HepG2 (cell line): ENCODE measurements around the gene C1QC. TPM values are rescaled to one million over a fixed set of nuclear protein-coding genes. Genes with fewer than 3 reads are reported as not detected.

Experiments used
- ATAC-seq: fragments of 200-7000 bp; cut with Tn5 transposase; 3 replicates; pipeline ENCODE4 v1.9.1; 2020; ENCODE audit warnings: mild to moderate bottlenecking, moderate library complexity
- Bru-seq: library from RNA; stranded (reverse); fragments of 400-500 nt; gene quantifications from one replicate; lab custom pipeline; 2021; lab: Mats Ljungman, UMichigan
- BruChase-seq, 2 experiments: library from RNA; stranded (reverse); fragments of 400-500 nt; gene quantifications; one replicate each; lab custom pipeline; 2021; lab: Mats Ljungman, UMichigan
- BruUV-seq: library from RNA; stranded (reverse); fragments of 400-500 nt; replicated peaks from 2 replicates; lab custom pipeline; 2021; lab: Mats Ljungman, UMichigan
- CTCF ChIA-PET: fragments of 300-600 bp; formaldehyde crosslinking; extraction: SDS; loops from one replicate; lab custom pipeline; 2021; ENCODE audit warnings: low total read pairs, inconsistent platforms, low intra/inter-chr PET ratio; lab: Yijun Ruan, JAX
- POLR2A ChIA-PET: fragments of 350-600 bp; sonication (Branson Sonifier 250); formaldehyde crosslinking; loops from one replicate; lab custom pipeline; 2020; ENCODE audit warnings: antibody characterized with exemption, inconsistent platforms; lab: Yijun Ruan, JAX
- DNase-seq: peaks from one replicate; pipeline ENCODE4 v3.0.0-alpha.2; 2015; ENCODE audit warnings: low spot score
- FAIRE-seq: peaks from 3 replicates; lab custom pipeline; 2011; peaks lifted over from hg19 to GRCh38; lab: Jason Lieb, UNC
- H2AFZ ChIP-seq: one replicate; pipeline ENCODE4 v1.6.1; 2011; ENCODE audit warnings: low read length, inconsistent platforms
- H3K27ac ChIP-seq: fragments of 300-600 bp; 3 replicates; pipeline ENCODE4 v1.8.0; 2011; ENCODE audit warnings: mixed run types, mild to moderate bottlenecking, mixed read lengths, low read length, inconsistent platforms; ENCODE audit not compliant: insufficient read depth; ENCODE audit errors: extremely low read length
- H3K27me3 ChIP-seq, 2 experiments: fragments of 200-600 bp in 1 of 2; 2 replicates in 1 of 2; 3 replicates in 1 of 2; pipeline versions ENCODE4 v1.6.0 to v1.8.0; 2011; ENCODE audit warnings: low read length in 2 of 2, mild to moderate bottlenecking in 2 of 2, moderate library complexity in 2 of 2, inconsistent platforms in 1 of 2; ENCODE audit not compliant: insufficient read depth in 2 of 2, control insufficient read depth in 1 of 2
- H3K36me3 ChIP-seq, 2 experiments: fragments of 200-600 bp in 1 of 2; replicated peaks in 1 of 2; 2 replicates in 1 of 2; 3 replicates in 1 of 2; pipeline versions ENCODE4 v1.5.1 to v1.8.0; 2011; ENCODE audit warnings: low read length in 2 of 2, inconsistent platforms in 1 of 2; ENCODE audit not compliant: insufficient read depth in 2 of 2, control insufficient read depth in 1 of 2
- H3K4me1 ChIP-seq: 2 replicates; pipeline ENCODE4 v1.5.1; 2012; ENCODE audit warnings: low read length, inconsistent platforms; ENCODE audit not compliant: insufficient read depth
- H3K4me2 ChIP-seq: 2 replicates; pipeline ENCODE4 v1.6.0; 2011; ENCODE audit warnings: low read depth, low read length, inconsistent platforms
- H3K4me3 ChIP-seq, 3 experiments: fragments of 200-600 bp in 1 of 3; sonication (generic), shearing (Covaris generic) in 1 of 3; replicated peaks in 1 of 3; 2 replicates each; pipeline ENCODE4 v1.5.1; 2011 to 2016; ENCODE audit warnings: low read length in 3 of 3, inconsistent platforms in 2 of 3, low read depth in 2 of 3, mild to moderate bottlenecking in 2 of 3, control low read depth in 1 of 3, mixed read lengths in 1 of 3; ENCODE audit not compliant: insufficient read depth in 1 of 3
- H3K79me2 ChIP-seq: one replicate; pipeline ENCODE4 v1.6.1; 2011; ENCODE audit warnings: low read length, inconsistent platforms; ENCODE audit not compliant: insufficient read depth
- H3K9ac ChIP-seq: 2 replicates; pipeline ENCODE4 v1.6.0; 2011; ENCODE audit warnings: mild to moderate bottlenecking, low read depth, low read length, inconsistent platforms; ENCODE audit not compliant: insufficient read depth
- H3K9me3 ChIP-seq: 2 replicates; pipeline ENCODE4 v1.5.1; 2012; ENCODE audit warnings: mild to moderate bottlenecking, low read length
- H4K20me1 ChIP-seq: 2 replicates; pipeline ENCODE4 v1.6.0; 2011; ENCODE audit warnings: inconsistent platforms, mild to moderate bottlenecking, low read length, moderate library complexity; ENCODE audit not compliant: insufficient read depth
- MAFF ChIP-seq: IDR thresholded peaks from 2 replicates; pipeline ENCODE4 v1.6.1; 2011; ENCODE audit warnings: low read depth, low read length, improper control_type of control experiment
- MAFK ChIP-seq, 2 experiments: IDR thresholded peaks in 1 of 2; conservative IDR thresholded peaks in 1 of 2; 2 replicates each; pipeline ENCODE4 v1.6.1; 2011; ENCODE audit warnings: improper control_type of control experiment in 2 of 2, low read length in 2 of 2
- ZNF772 ChIP-seq: sonication (generic); formaldehyde crosslinking; IDR thresholded peaks from 2 replicates; pipeline ENCODE4 v1.5.0; 2020; ENCODE audit warnings: mild to moderate bottlenecking, missing genetic modification reagents
- WGBS: methylation state at CpG from one replicate; pipeline ENCODE4 v1.1.6; 2017; ENCODE audit warnings: low lambda C conversion rate; 5-methylcytosine and 5-hydroxymethylcytosine counted together
- in situ Hi-C: cut with HindIII; loops from 2 replicates; pipeline ENCODE4 v1.10.0; 2017; ENCODE audit warnings: low pct_unique_long_range_greater_than_20kb; ENCODE audit not compliant: extremely low pct_ligation_motif_present
- intact Hi-C: fragments of 100-400 bp; cut with micrococcal nuclease; formaldehyde crosslinking; loops from one replicate; pipeline ENCODE4 v1.10.0; 2022; ENCODE audit not compliant: unreplicated experiment
- long read RNA-seq, 2 experiments: library from RNA in 1 of 2; library from polyadenylated mRNA in 1 of 2; stranded (forward) in 1 of 2; unstranded in 1 of 2; transcript quantifications; one replicate each; pipeline ENCODE4 v2.0.0, GENCODE V29; 2019 to 2022
- polyA minus RNA-seq, 3 experiments: library from RNA; depleted of rRNA, polyadenylated mRNA; stranded (reverse); fragments of >200 nt; gene quantifications; 2 replicates each; pipeline ENCODE4 v1.2.3, GENCODE V29; 2011; ENCODE audit warnings: low replicate concordance in 1 of 3
- polyA plus RNA-seq, 8 experiments: library from polyadenylated mRNA; depleted of rRNA in 3 of 8; stranded (reverse) in 7 of 8; unstranded in 1 of 8; fragments of >200 nt; fragmentation: Illumina TruSeq in 4 of 8; extraction: Trizol in 4 of 8; gene quantifications; 2 replicates each; pipeline versions ENCODE4 v1.2.1 to v1.2.3, GENCODE V29; 2011 to 2016; ENCODE audit warnings: low read depth in 4 of 8, missing spikeins in 1 of 8, mixed read lengths in 1 of 8; ENCODE audit not compliant: insufficient read depth in 1 of 8
- total RNA-seq, 5 experiments: library from RNA; depleted of rRNA; stranded (reverse); fragments of >200 nt; fragmentation: Illumina TruSeq; extraction: Trizol; gene quantifications; 2 replicates each; pipeline ENCODE4 v1.2.3, GENCODE V29; 2016; ENCODE audit warnings: low read depth in 1 of 5

C1QC gene
- total RNA-seq (2016; rRNA removed; fragmentation: Illumina TruSeq; extraction: Trizol): not detected in 2 replicates
- total RNA-seq (2016; cell fraction: cytosol; rRNA removed; fragmentation: Illumina TruSeq; extraction: Trizol; ENCODE audit: low read depth): not detected in 2 replicates
- total RNA-seq (2016; cell fraction: insoluble cytoplasmic fraction; rRNA removed; fragmentation: Illumina TruSeq; extraction: Trizol): not detected in 2 replicates
- total RNA-seq (2016; cell fraction: membrane; rRNA removed; fragmentation: Illumina TruSeq; extraction: Trizol): not detected in 2 replicates
- total RNA-seq (2016; cell fraction: nucleus; rRNA removed; fragmentation: Illumina TruSeq; extraction: Trizol): not detected in 2 replicates
- polyA plus RNA-seq (2011; rRNA removed): not detected in 2 replicates
- polyA plus RNA-seq (2011; cell fraction: cytosol; rRNA removed): not detected in 2 replicates
- not detected in 2 replicates for polyA plus RNA-seq (2011; cell fraction: nucleus; rRNA removed)
- not detected in 2 replicates for polyA plus RNA-seq (2012)
- not detected in 2 replicates for polyA plus RNA-seq (2016; cell fraction: cytosol; fragmentation: Illumina TruSeq; extraction: Trizol; ENCODE audit: low read depth)
- not detected in 2 replicates for polyA plus RNA-seq (2016; cell fraction: insoluble cytoplasmic fraction; fragmentation: Illumina TruSeq; extraction: Trizol; ENCODE audit: low read depth)
- polyA plus RNA-seq (2016; cell fraction: membrane; fragmentation: Illumina TruSeq; extraction: Trizol; ENCODE audit: low read depth): not detected in 2 replicates
- polyA plus RNA-seq (2016; cell fraction: nucleus; fragmentation: Illumina TruSeq; extraction: Trizol; ENCODE audit: insufficient read depth, low read depth): not detected in 2 replicates
- not detected in 2 replicates for polyA minus RNA-seq (2011; rRNA and poly(A)+ RNA removed; ENCODE audit: low replicate concordance)
- polyA minus RNA-seq (2011; cell fraction: cytosol; rRNA and poly(A)+ RNA removed): not detected in 2 replicates
- not detected in 2 replicates for polyA minus RNA-seq (2011; cell fraction: nucleus; rRNA and poly(A)+ RNA removed)
- Bru-seq, nascent RNA: not detected
- not detected for BruChase-seq, experiment 1, labeled RNA remaining after a 6-hour chase
- not detected for BruChase-seq, experiment 2, labeled RNA remaining after a 2-hour chase
- long read RNA-seq, experiment 1: 0 reads
- long read RNA-seq, experiment 2: 0 reads

- intact Hi-C loops (no loop called here), in situ Hi-C loops (loop anchor here (5.0 to 10.0 kb wide), 2 partner anchors 226 to 509 kb away; no protein-coding TSS in a partner anchor)
- no TSS peak for BruUV-seq
- H3K27ac ChIP-seq: no peak within 1 kb of the TSS
- ATAC-seq (no peak), FAIRE-seq (no peak), DNase-seq (no peak)
- no peak within 1 kb of the TSS for H3K4me3 ChIP-seq
- ChIA-PET CTCF (interaction anchor here (3.4 kb wide), 1 partner anchor 222 kb away, joined by 43 read pairs; no protein-coding TSS in a partner anchor), POLR2A (no interaction called here)
- H3K79me2 ChIP-seq: no peaks in the 10 kb centered on the region
- TF ChIP-seq ZNF772 (CRISPR knock-in tag) (no peak), MAFK (conservative IDR thresholded peaks at IDR 0.05 in 1 of 2, IDR thresholded peaks at IDR 0.05 in 1 of 2; ENCODE audit: low read length in 2 of 2) (peak; percentile 73 to 75), MAFF (peak; percentile 62; the same call in 1 of the 2 replicates)
- no peak within 1 kb of the TSS for H3K9ac ChIP-seq
- H3K9me3 ChIP-seq: no peaks in the 10 kb centered on the region
- H3K27me3 ChIP-seq: peaks cover 6 to 21% of the 10 kb centered on the region in 2 experiments; a peak in 3 of 5 replicates
- peaks cover 3% of the 10 kb centered on the region; the same call in 1 of the 2 replicates for H4K20me1 ChIP-seq
- H2AFZ ChIP-seq: no peak within 1 kb of the TSS
- H3K36me3 ChIP-seq: no peaks in the 10 kb centered on the region
- H3K4me2 ChIP-seq: no peak within 1 kb of the TSS
- no peaks in the 10 kb centered on the region for H3K4me1 ChIP-seq
- 0% methylated on average over 3 of the region's 8 CpGs for WGBS
These were observed at the start of gene C1QC for GRCh38 chr1:22643381-22643780. TSS of gene C1QC (plus strand) at chr1:22643633. CDS start at chr1:22644024, 391 bp downstream.
